GM19324 (cell line): Measurements from ENCODE around the gene MPLKIP.
"Not testable (repeated sequence)": the region's sequence is repeated elsewhere in the genome, so short reads cannot be mapped to it uniquely, and the experiment has no call there.

Experiments
- ATAC-seq: cut with Tn5 transposase; IDR thresholded peaks from one replicate; pipeline ENCODE4 v1.9.1; 2021; ENCODE audit warnings: mild to moderate bottlenecking, moderate library complexity; ENCODE audit not compliant: unreplicated experiment, low FRiP score

Gene MPLKIP

GRCh38 chr7:40134428-40135316 lies at the start of gene MPLKIP, which contains the start of gene SUGCT:
MPLKIP (minus strand) TSS chr7:40134622; CDS start chr7:40134567, 55 bp downstream.
SUGCT (plus strand) TSS chr7:40135005.
- peak; percentile 92 for ATAC-seq

- ATAC-seq = no peak
These were observed 48.0 kb upstream of the MPLKIP start for GRCh38 chr7:40182452-40182851.

GRCh38 chr7:40177071-40177470 lies 42.6 kb upstream of the MPLKIP start:
- no peak for ATAC-seq

- ATAC-seq = no peak
These were observed 41.5 kb upstream of the MPLKIP start for GRCh38 chr7:40175725-40176510.

GRCh38 chr7:40175256-40175655 lies 40.8 kb upstream of the MPLKIP start:
- ATAC-seq = not testable (repeated sequence)

GRCh38 chr7:40173121-40173520 lies 38.7 kb upstream of the MPLKIP start:
- not testable (repeated sequence) for ATAC-seq

- not testable (repeated sequence) for ATAC-seq
These were observed 33.8 kb upstream of the MPLKIP start for GRCh38 chr7:40168266-40168665.

GRCh38 chr7:40167291-40167690 lies 32.9 kb upstream of the MPLKIP start:
- ATAC-seq = no peak

- ATAC-seq = no peak
These were observed 30.8 kb upstream of the MPLKIP start for GRCh38 chr7:40165216-40165615.

GRCh38 chr7:40162516-40162915 lies 28.1 kb upstream of the MPLKIP start:
- ATAC-seq = no peak

- no peak for ATAC-seq
These were observed 22.6 kb upstream of the MPLKIP start for GRCh38 chr7:40156988-40157387.

- ATAC-seq = no peak
These were observed 17.1 kb upstream of the MPLKIP start for GRCh38 chr7:40151504-40151903.

- no peak for ATAC-seq
These were observed 14.2 kb upstream of the MPLKIP start for GRCh38 chr7:40148671-40149070.

- not testable (repeated sequence) for ATAC-seq
These were observed 13.8 kb upstream of the MPLKIP start for GRCh38 chr7:40148247-40148580.

- ATAC-seq = no peak
These were observed 13.2 kb upstream of the MPLKIP start for GRCh38 chr7:40147371-40148246.

GRCh38 chr7:40145596-40146130 lies 11.2 kb upstream of the MPLKIP start:
- ATAC-seq = not testable (repeated sequence)

- ATAC-seq = not testable (repeated sequence)
These were observed 7.5 kb upstream of the MPLKIP start for GRCh38 chr7:40141916-40142315.

- not testable (repeated sequence) for ATAC-seq
These were observed 5.5 kb upstream of the MPLKIP start for GRCh38 chr7:40139891-40140290.

GRCh38 chr7:40138973-40139372 lies 4.6 kb upstream of the MPLKIP start:
- no peak for ATAC-seq

- no peak for ATAC-seq
These were observed 3.1 kb upstream of the MPLKIP start for GRCh38 chr7:40137563-40137962.
